ENCODE results near the gene CDC42EP4.
"Not testable (repeated sequence)": the region's sequence is repeated elsewhere in the genome, so short reads cannot be mapped to it uniquely, and the experiment has no call there.

The CDC42EP4 gene

GRCh38 chr17:73342541-73343167, 30.9 kb upstream of the CDC42EP4 start:
- no peak for DNase-seq

- peak; percentile 25 for DNase-seq
Observed at GRCh38 chr17:73342050-73342522, 30.3 kb upstream of the CDC42EP4 start.

- DNase-seq = no peak
Observed at GRCh38 chr17:73341350-73342049, 29.7 kb upstream of the CDC42EP4 start.

- DNase-seq = no peak
Observed at GRCh38 chr17:73340093-73340596, 28.3 kb upstream of the CDC42EP4 start.

GRCh38 chr17:73338566-73339197, 26.9 kb upstream of the CDC42EP4 start:
- DNase-seq = no peak

- DNase-seq = no peak
Observed at GRCh38 chr17:73338050-73338521, 26.3 kb upstream of the CDC42EP4 start.

- no peak for DNase-seq
Observed at GRCh38 chr17:73337330-73337710, 25.5 kb upstream of the CDC42EP4 start.

- DNase-seq = no peak
Observed at GRCh38 chr17:73336408-73337329, 24.9 kb upstream of the CDC42EP4 start.

GRCh38 chr17:73335591-73336407, 24.0 kb upstream of the CDC42EP4 start:
- DNase-seq = no peak

- no peak for DNase-seq
Observed at GRCh38 chr17:73334771-73335513, 23.1 kb upstream of the CDC42EP4 start.

- DNase-seq = not testable (repeated sequence)
Observed at GRCh38 chr17:73333445-73333844, 21.6 kb upstream of the CDC42EP4 start.

GRCh38 chr17:73331060-73331459, 19.3 kb upstream of the CDC42EP4 start:
- DNase-seq = no peak

GRCh38 chr17:73327676-73328075, 15.9 kb upstream of the CDC42EP4 start:
- no peak for DNase-seq

GRCh38 chr17:73325527-73325842, 13.7 kb upstream of the CDC42EP4 start:
- DNase-seq = no peak

GRCh38 chr17:73324711-73325526, 13.1 kb upstream of the CDC42EP4 start:
- no peak for DNase-seq

- no peak for DNase-seq
Observed at GRCh38 chr17:73324160-73324475, 12.3 kb upstream of the CDC42EP4 start.

- no peak for DNase-seq
Observed at GRCh38 chr17:73323409-73324159, 11.8 kb upstream of the CDC42EP4 start.

GRCh38 chr17:73320601-73321264, 8.9 kb upstream of the CDC42EP4 start:
- no peak for DNase-seq

GRCh38 chr17:73319766-73320165, 8.0 kb upstream of the CDC42EP4 start:
- no peak for DNase-seq

All from NCI-H2107 (cell line).